Activated T-cell treated with anti-CD3 and anti-CD28 coated beads for 24 hours (primary cell): ENCODE results near the gene SMTN.
"Not testable (repeated sequence)": the region's sequence is repeated elsewhere in the genome, so short reads cannot be mapped to it uniquely, and the experiment has no call there.

Experiments used
- DNase-seq: peaks from one replicate; pipeline ENCODE4 v3.0.0-alpha.2; 2020; ENCODE audit warnings: low read depth

SMTN gene

GRCh38 chr22:31090217-31091085 lies 9.3 kb downstream of the SMTN start:
- DNase-seq: no peak

- DNase-seq: no peak
Measured at GRCh38 chr22:31091106-31091975, 10.2 kb downstream of the SMTN start.

GRCh38 chr22:31092161-31092560 lies 11.0 kb downstream of the SMTN start:
- no peak for DNase-seq

- no peak for DNase-seq
Measured at GRCh38 chr22:31093086-31093850, 12.2 kb downstream of the SMTN start.

GRCh38 chr22:31094021-31094551 lies 13.0 kb downstream of the SMTN start:
- no peak for DNase-seq

GRCh38 chr22:31094741-31095140 lies 13.6 kb downstream of the SMTN start:
- no peak for DNase-seq

GRCh38 chr22:31095637-31096249 lies 14.6 kb downstream of the SMTN start:
- no peak for DNase-seq

GRCh38 chr22:31096657-31097279 lies 15.7 kb downstream of the SMTN start:
- no peak for DNase-seq

GRCh38 chr22:31097539-31097938 lies 16.4 kb downstream of the SMTN start:
- not testable (repeated sequence) for DNase-seq

GRCh38 chr22:31097941-31098631 lies 17.0 kb downstream of the SMTN start:
- no peak for DNase-seq

GRCh38 chr22:31098632-31099110 lies 17.6 kb downstream of the SMTN start:
- DNase-seq: no peak

GRCh38 chr22:31099386-31099785 lies 18.3 kb downstream of the SMTN start:
- no peak for DNase-seq

- no peak for DNase-seq
Measured at GRCh38 chr22:31099841-31100761, 19.0 kb downstream of the SMTN start.

GRCh38 chr22:31100762-31101525 lies 19.8 kb downstream of the SMTN start:
- no peak for DNase-seq

- no peak for DNase-seq
Measured at GRCh38 chr22:31102441-31103081, 21.4 kb downstream of the SMTN start.

- no peak for DNase-seq
Measured at GRCh38 chr22:31103111-31103510, 22.0 kb downstream of the SMTN start.

GRCh38 chr22:31103899-31104694 lies 23.0 kb downstream of the SMTN start:
- no peak for DNase-seq
